ENCODE results near the gene THSD4.

The THSD4 gene

GRCh38 chr15:71776304-71776703 lies 661.0 kb downstream of the THSD4 start:
- DNase-seq, result no peak

- no peak for DNase-seq
Observed at GRCh38 chr15:71777216-71777943, 662.1 kb downstream of the THSD4 start.

DNA sequence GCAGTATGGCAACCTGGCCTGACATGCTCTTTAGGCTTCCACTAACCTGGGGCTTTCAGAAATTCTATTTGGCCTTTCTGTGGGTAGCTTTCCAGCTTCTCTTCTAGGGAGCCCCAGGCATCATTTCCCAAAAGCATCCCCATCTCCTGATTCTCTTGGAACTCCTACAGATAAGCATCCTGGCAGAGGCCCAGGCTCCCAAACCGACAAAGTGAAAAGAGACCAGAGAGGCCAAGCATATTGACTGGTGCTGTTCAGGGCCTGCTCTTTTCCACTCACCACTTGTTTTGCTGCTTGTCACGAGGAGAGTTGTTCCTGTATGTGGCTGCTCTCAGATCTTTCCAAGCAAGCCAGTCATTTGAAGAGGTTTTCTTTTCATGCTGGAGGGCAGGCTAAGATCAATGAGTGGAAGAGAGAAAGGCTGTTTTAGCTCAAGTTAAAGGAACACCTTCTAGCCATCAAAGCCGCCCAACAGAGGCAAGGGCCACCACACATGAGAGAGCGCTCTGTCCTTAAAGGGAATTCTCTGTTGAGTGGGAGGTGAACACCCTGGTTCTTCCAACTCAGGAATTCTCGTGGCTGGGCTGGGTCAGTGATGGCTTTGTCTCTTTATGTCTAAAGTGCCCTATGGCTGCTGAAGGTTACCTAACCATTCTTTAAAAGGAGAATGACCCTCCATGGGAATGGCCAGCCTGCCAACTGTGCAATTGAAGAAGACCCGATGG lies 664.0 kb downstream of the THSD4 start:
- DNase-seq, result no peak

DNA sequence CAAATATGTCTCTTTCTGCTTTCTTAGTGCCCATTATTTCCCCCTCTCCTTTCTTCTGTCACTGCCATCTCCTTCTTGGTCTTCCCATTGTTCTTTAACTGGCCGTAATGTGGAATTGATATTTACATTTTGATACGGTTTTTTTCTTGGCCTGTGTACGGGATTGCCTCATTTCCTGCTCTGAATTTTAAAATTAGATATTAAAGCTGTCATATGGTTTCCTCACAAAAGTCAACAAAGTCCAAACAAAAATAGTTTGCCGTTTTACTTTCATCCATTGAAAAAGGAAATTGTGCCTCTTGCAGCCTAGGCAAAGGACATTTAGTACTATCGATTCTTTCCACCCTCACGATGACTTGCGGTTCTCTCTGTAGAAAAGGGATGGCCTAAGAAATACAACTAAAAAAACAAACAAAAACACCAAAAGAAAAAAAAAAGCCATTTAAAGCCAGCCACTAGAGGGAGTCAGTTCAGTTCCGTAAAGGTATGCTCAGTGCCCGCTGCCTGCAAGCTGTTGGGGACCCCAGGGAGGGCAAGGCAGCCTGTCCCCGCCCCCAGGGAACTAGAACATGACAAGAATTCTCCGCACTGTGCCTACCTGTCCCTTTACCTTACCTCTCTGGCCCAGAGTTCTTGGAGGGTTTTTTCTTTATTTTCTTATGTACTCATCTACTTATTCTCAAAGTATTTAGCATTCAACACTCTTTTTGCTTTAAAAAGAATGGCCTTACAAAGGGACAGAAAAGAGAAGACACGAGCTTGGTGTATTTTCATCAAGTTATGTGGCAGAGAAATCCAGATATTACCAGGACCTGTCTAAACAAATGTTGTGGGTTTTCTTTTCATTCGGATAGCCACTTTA lies 665.1 kb downstream of the THSD4 start:
- peak; percentile 43 for DNase-seq

GRCh38 chr15:71781179-71781964 lies 666.1 kb downstream of the THSD4 start:
- DNase-seq, result no peak

DNA sequence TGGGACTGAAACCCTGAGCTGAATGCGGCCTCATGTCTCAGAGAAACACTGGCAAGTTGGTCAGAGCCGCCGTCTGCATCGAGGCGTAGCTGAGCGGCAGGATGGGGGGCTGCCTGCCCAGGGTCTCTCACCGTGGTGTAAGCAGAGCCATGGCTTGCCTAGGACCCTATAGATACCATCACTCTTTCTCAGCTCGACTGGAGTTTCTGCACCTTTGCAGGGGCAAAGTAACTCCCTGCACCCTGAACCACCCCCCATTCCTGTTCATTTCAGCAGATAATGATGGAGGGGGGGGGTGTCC lies 666.6 kb downstream of the THSD4 start:
- no peak for DNase-seq

GRCh38 chr15:71782422-71783165 lies 667.3 kb downstream of the THSD4 start:
- DNase-seq, result no peak

DNA sequence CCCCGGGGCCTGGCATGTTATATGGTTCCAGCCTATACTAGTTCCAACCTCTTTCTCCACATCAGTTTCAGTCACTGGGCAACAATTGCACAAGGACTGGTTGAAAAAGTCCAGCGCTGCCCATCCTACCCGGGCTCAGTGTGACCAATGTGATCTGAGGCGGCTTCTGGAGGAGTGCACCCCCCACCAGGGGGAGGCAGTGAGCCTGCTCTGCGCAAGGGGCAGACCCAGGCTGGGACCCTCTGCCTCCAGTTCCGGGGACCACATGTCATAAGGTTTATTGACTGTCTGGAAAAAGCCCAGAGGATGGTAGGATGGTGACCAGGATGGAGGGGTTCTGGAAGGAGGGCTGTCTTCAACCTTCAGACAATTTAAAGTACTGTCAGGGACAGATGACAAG lies 669.4 kb downstream of the THSD4 start:
- DNase-seq, result peak; percentile 59

- DNase-seq, result no peak
Observed at GRCh38 chr15:71785996-71786395, 670.7 kb downstream of the THSD4 start.

- no peak for DNase-seq
Observed at GRCh38 chr15:71786673-71787072, 671.4 kb downstream of the THSD4 start.

- DNase-seq, result no peak
Observed at GRCh38 chr15:71788646-71789579, 673.6 kb downstream of the THSD4 start.

GRCh38 chr15:71789616-71790015 lies 674.3 kb downstream of the THSD4 start:
- DNase-seq, result no peak

GRCh38 chr15:71790081-71790480 lies 674.8 kb downstream of the THSD4 start:
- no peak for DNase-seq

DNA sequence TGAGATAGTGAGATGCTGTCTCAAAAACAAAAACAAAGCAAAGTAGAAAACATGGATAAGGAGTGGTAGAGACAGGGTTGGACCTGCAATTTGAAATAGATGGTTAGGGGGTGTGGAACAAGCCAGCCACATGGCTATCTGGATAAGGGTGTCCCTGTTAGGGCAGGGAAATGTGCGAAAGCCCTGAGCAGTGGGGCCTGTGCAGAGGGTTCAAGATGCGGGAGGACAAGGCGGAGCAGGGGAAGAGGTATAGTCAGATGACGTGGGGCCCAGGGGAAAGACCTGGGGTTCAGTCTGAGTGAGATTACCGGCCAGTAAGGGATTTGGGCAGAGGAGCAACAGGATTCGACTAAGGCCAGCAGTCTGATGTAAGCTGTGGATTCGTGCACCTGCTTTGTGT lies 676.7 kb downstream of the THSD4 start:
- DNase-seq, result no peak

- DNase-seq, result no peak
Observed at GRCh38 chr15:71792521-71792920, 677.2 kb downstream of the THSD4 start.

GRCh38 chr15:71798641-71799040 lies 683.4 kb downstream of the THSD4 start:
- no peak for DNase-seq

DNA sequence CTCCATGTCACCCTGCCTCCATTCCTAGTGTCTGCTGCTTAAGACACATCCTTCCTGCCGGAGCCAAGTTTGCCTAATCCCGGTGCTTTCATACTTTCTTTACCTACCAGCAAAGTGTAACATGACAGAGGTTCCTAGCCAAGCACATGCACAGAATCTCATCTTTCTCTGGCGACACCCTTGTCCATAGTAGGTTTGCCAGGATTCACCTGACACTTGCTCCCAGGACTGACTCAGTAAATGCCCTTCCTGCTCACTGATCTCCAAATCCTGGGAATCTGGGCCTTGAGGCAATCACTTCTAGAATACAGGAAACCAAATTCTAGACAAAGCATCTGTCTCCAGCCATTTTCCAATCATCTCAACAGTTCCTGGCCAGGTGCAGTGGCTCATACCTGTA lies 684.9 kb downstream of the THSD4 start:
- DNase-seq, result no peak

- peak; percentile 36 for DNase-seq
Observed at GRCh38 chr15:71800835-71801745, 685.8 kb downstream of the THSD4 start.

GRCh38 chr15:71801935-71802655 lies 686.8 kb downstream of the THSD4 start:
- DNase-seq, result no peak

All from stimulated activated CD8-positive, alpha-beta memory T cell treated with anti-CD3 and anti-CD28 coated beads, Interleukin-4, amount 100 ng/mL, for 48 hours (primary cell).